Adrenal gland (tissue), 12 donors: ENCODE results near the gene SELPLG. TPM values are rescaled to one million over a fixed set of nuclear protein-coding genes. Genes with fewer than 3 reads are reported as not detected.
A peak's percentile ranks its signal among the peaks of the same experiment; 100 is the strongest.

Source experiments
- DNase-seq, 7 donors: peaks; one replicate each; pipeline ENCODE4 v3.0.0-alpha.2; 2019 to 2020
- H3K27ac ChIP-seq, 5 donors: fragments of 200-600 bp; sonication (generic) in 4 of 5; 1 replicate in 3 of 5; 2 replicates in 2 of 5; pipeline versions ENCODE4 v1.5.1 to v1.8.0; 2016 to 2020; ENCODE audit warnings: mild to moderate bottlenecking in 1 of 5
- H3K27me3 ChIP-seq: fragments of 200-600 bp; 2 replicates; pipeline ENCODE4 v1.8.0; 2021
- H3K36me3 ChIP-seq, 2 donors: fragments of 200-600 bp; replicated peaks in 1 of 2; 1 replicate in 1 of 2; 2 replicates in 1 of 2; pipeline versions ENCODE4 v1.5.1 to v1.8.0; 2018 to 2022
- H3K4me1 ChIP-seq, 2 donors: fragments of 200-600 bp; replicated peaks in 1 of 2; 1 replicate in 1 of 2; 2 replicates in 1 of 2; pipeline versions ENCODE4 v1.5.1 to v1.8.0; 2018 to 2021
- H3K4me3 ChIP-seq, 4 donors: fragments of 200-600 bp; sonication (generic) in 3 of 4; one replicate each; pipeline ENCODE4 v1.5.1; 2016 to 2018
- H3K9me3 ChIP-seq, 3 donors: fragments of 200-600 bp; sonication (generic) in 1 of 3; replicated peaks in 1 of 3; 1 replicate in 2 of 3; 2 replicates in 1 of 3; pipeline versions ENCODE4 v1.5.1 to v1.8.0; 2016 to 2021
- POLR2A ChIP-seq, 2 donors: fragments of 450-650 bp; IDR thresholded peaks; one replicate each; pipeline ENCODE4 v1.6.1; 2017; ENCODE audit warnings: antibody characterized with exemption in 2 of 2, mild to moderate bottlenecking in 2 of 2, moderate library complexity in 1 of 2
- WGBS, 4 donors: extraction: QIAGEN DNeasy Blood & Tissue Kit in 2 of 4; methylation state at CpG; one replicate each; pipeline versions ENCODE4 v1.1.5 to v1.1.7; 2013 to 2017; 5-methylcytosine and 5-hydroxymethylcytosine counted together
- intact Hi-C, 2 donors: fragments of 100-400 bp; cut with DNase I; formaldehyde crosslinking; loops; one replicate each; pipeline versions ENCODE4 v1.14.1 to v1.15.0; 2022 to 2023
- polyA plus RNA-seq, 3 donors: library from polyadenylated mRNA; stranded (reverse); fragments of 200-250 nt in 2 of 3; fragments of 350-450 nt in 1 of 3; fragmentation: Illumina TruSeq in 1 of 3; extraction: RNeasy Lipid Tissue Mini Kit (QIAGEN cat#74804) in 1 of 3; gene quantifications; one replicate each; pipeline ENCODE4 v1.2.3, GENCODE V29; 2013 to 2014
- total RNA-seq, 9 donors: library from RNA; depleted of rRNA in 4 of 9; stranded (reverse); fragments of >200 nt in 4 of 9; fragments of 120-200 nt in 1 of 9; fragmentation: NEBNext Ultra II Directional in 1 of 9; extraction: Animal tissue kit (Norgen Biotek cat#: 25700) in 1 of 9; gene quantifications; one replicate each; pipeline versions ENCODE4 v1.1.0 to v1.2.4, GENCODE V29; 2013 to 2023
- TF ChIP-seq, protein P1 (sequence below), 6 experiments: fragments of 450-650 bp in 4 of 6; fragments of 200-600 bp in 2 of 6; sonication (generic) in 1 of 6; IDR thresholded peaks; 1 replicate in 5 of 6; 2 replicates in 1 of 6; pipeline versions ENCODE4 v1.5.1 to v1.8.0; 2016 to 2021; ENCODE audit warnings: antibody characterized with exemption in 6 of 6, mild to moderate bottlenecking in 2 of 6, moderate library complexity in 1 of 6
- donor health status: healthy with polysubstance abuse.
- donor health status: Bipolar disorder and iron deficiency.
- donor health status: DM: yes; HTN: yes; CAD: no.
- donor health status: DM: no; HTN: no; CAD: no.
- donor health status: DM: no; HTN: no; CAD: no.
- donor health status: DM: yes; HTN: yes; CAD: no.

SELPLG gene
- total and polyA plus RNA-seq, 12 donors, result 1.5 to 46.1 (median 14.3) TPM

DNA sequence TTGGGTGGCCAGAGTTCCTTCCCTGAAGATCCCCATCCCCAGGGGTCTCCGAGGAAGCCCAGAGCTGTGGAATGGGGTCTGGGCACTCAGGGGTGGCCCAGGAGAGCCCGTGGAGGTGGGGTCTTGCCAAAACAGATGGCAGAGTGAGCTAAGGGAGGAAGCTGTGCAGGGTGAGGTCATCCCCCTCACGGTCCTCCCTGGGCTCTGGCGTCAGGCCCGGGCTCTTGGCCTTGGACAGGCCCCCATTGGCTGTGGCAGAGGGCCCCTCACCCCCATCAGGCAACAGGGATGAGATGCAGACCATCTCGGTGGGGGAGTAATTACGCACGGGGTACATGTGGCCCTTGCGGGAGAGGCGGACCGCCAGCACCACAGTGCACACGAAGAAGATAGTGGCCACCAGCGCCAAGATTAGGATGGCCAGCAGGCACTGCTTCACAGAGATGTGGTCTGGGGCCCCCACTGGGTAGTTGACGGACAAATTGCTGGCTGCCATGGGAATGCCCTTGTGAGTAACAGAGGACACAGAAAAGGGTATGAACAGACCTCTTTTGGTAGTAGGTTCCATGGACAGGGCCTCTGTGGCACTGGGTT is 10.7 kb downstream of the SELPLG start:
- H3K4me1 ChIP-seq, result peaks cover 5 to 11% of the 10 kb centered on the region in 2 donors
- no peak overlapping the region for H3K4me3 ChIP-seq
- WGBS, 4 donors, result 70 to 78% (median 75%) methylated on average over 12 to 14 of the region's 14 CpGs
- no peaks in the 10 kb centered on the region for H3K9me3 ChIP-seq
- no peaks in the 10 kb centered on the region for H3K27me3 ChIP-seq
- no peak for DNase-seq
- no peak overlapping the region for H3K27ac ChIP-seq
- intact Hi-C loops, result no loop called here
- TF ChIP-seq, protein P1, sequence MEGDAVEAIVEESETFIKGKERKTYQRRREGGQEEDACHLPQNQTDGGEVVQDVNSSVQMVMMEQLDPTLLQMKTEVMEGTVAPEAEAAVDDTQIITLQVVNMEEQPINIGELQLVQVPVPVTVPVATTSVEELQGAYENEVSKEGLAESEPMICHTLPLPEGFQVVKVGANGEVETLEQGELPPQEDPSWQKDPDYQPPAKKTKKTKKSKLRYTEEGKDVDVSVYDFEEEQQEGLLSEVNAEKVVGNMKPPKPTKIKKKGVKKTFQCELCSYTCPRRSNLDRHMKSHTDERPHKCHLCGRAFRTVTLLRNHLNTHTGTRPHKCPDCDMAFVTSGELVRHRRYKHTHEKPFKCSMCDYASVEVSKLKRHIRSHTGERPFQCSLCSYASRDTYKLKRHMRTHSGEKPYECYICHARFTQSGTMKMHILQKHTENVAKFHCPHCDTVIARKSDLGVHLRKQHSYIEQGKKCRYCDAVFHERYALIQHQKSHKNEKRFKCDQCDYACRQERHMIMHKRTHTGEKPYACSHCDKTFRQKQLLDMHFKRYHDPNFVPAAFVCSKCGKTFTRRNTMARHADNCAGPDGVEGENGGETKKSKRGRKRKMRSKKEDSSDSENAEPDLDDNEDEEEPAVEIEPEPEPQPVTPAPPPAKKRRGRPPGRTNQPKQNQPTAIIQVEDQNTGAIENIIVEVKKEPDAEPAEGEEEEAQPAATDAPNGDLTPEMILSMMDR (IDR thresholded peaks at IDR 0.05), result no peak
- TF ChIP-seq POLR2A (IDR thresholded peaks at IDR 0.05), result no peak
- no peaks in the 10 kb centered on the region for H3K36me3 ChIP-seq

DNA sequence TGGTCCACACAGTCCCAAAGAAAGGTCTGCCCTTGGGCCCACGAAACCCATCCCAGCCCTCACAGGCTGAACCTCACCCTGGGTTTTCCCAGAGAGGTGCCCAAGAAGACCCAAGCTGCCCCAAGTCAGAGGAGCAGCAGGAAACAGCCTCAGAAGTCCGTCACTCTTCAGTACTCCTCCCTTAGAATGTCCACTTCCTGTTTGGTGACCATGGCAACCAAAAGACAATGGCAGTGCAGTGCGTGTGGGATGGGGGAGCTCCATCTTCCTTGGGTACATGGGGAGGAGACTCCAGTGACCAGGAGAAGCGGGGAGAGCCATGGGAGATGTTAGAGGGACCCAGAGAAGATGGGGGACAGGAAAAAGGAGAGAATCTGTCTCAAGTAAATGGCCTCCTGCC is 11.3 kb downstream of the SELPLG start:
- Histone ChIP-seq H3K9me3 (no peaks in the 10 kb centered on the region), H3K36me3 (no peaks in the 10 kb centered on the region), H3K4me1 (peaks cover 5 to 16% of the 10 kb centered on the region in 2 donors), H3K27me3 (no peaks in the 10 kb centered on the region), H3K4me3 (no peak overlapping the region), H3K27ac (no peak overlapping the region)
- WGBS, 4 donors, result 45 to 61% (median 56%) methylated on average over 3 to 4 of the region's 4 CpGs
- TF ChIP-seq POLR2A (IDR thresholded peaks at IDR 0.05), result no peak
- TF ChIP-seq, protein P1 (IDR thresholded peaks at IDR 0.05), result no peak
- no peak for DNase-seq
- intact Hi-C loops, result no loop called here

DNA sequence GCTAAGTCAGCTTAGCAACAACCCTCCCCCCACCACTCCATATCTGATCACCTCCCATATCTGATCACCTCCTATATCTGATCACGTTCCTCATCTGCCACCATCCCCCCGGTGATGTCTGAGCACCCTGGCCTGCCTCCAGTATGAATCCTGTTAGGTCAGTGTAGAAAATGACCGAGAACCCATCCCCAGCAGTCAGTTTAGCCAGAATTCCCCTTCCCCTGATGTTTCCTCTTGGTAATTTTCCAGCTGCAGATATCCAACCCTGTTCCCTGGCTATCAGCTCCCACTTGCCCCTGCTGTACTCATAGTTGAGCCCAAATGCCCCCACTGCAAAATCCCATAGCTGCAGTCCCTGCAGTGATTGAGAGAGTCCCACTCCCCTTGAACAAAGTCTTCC is 12.5 kb downstream of the SELPLG start:
- Histone ChIP-seq H3K27me3 (no peaks in the 10 kb centered on the region), H3K27ac (no peak overlapping the region), H3K4me3 (no peak overlapping the region), H3K36me3 (no peaks in the 10 kb centered on the region), H3K9me3 (no peaks in the 10 kb centered on the region), H3K4me1 (peaks cover 5 to 16% of the 10 kb centered on the region in 2 donors)
- intact Hi-C loops, result no loop called here
- no peak for DNase-seq
- TF ChIP-seq, protein P1 (IDR thresholded peaks at IDR 0.05), result no peak
- TF ChIP-seq POLR2A (IDR thresholded peaks at IDR 0.05), result no peak
- 76 to 90% (median 78%) methylated on average over 3 of the region's 3 CpGs for WGBS, 4 donors

DNA sequence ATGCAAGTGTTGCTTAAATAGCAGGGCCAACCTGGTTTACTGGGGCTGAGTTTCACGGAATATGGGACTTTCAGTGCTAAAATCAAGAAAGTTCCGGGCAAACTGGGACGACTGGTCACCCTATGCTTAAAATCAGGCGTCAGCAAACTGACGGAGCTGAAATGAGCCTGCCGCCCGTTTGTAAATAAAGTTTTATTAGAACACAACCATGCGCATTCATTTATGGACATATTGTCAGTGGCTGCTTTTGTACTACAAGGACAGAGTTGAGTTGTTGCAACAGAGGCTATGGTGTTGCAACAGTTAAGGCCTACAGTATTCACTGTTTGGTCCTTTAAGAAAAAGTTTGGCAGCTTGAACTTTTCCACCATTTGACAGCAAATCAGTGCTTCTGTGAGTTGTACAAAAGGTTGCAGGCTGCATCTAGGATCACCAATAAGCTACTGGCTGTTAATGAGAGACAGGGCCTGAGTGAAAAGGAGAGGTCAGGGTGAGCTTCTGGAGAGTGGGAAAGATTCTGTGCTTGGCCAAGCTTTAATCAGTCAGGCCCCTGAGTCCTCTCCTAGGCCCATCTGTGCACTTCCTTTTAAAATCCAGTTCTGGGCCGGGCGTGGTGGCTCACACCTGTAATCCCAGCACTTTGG is 13.3 kb downstream of the SELPLG start:
- no peak overlapping the region for H3K4me3 ChIP-seq
- DNase-seq, result peak in 3 of 7 donors; percentile 55 to 77 (median 67)
- 93 to 97% (median 94%) methylated on average over 10 of the region's 10 CpGs for WGBS, 4 donors
- intact Hi-C loops, result no loop called here
- no peaks in the 10 kb centered on the region for H3K9me3 ChIP-seq
- peak overlapping the region in 1 of 5 donors; percentile 16 for H3K27ac ChIP-seq
- H3K36me3 ChIP-seq, result no peaks in the 10 kb centered on the region
- H3K27me3 ChIP-seq, result no peaks in the 10 kb centered on the region
- TF ChIP-seq POLR2A (IDR thresholded peaks at IDR 0.05), result no peak
- TF ChIP-seq, protein P1 (IDR thresholded peaks at IDR 0.05), result no peak
- peaks cover 5 to 16% of the 10 kb centered on the region in 2 donors for H3K4me1 ChIP-seq
